H1 (cell line): ENCODE results near the gene MED31. TPM values are rescaled to one million over a fixed set of nuclear protein-coding genes. Genes with fewer than 3 reads are reported as not detected.

Experiments used
- CTCF ChIA-PET: fragments of 300-600 bp; sonication (Branson Sonifier 250); formaldehyde crosslinking; loops from one replicate; lab custom pipeline; 2021; ENCODE audit not compliant: partially characterized antibody; lab: Charles Lee
- POLR2A ChIA-PET: fragments of 300-600 bp; sonication (Branson Sonifier 250); formaldehyde crosslinking; loops from one replicate; lab custom pipeline; 2021; ENCODE audit warnings: inconsistent platforms; ENCODE audit not compliant: partially characterized antibody; lab: Charles Lee
- DNase-seq, 2 experiments: peaks; one replicate each; pipeline versions ENCODE4 v3.0.0 to v3.0.0-alpha.2; 2010 to 2022; ENCODE audit warnings: low spot score in 2 of 2, low read depth in 1 of 2, mixed read lengths in 1 of 2
- FAIRE-seq: peaks from 2 replicates; lab custom pipeline; 2011; peaks lifted over from hg19 to GRCh38; lab: Jason Lieb, UNC
- H2AFZ ChIP-seq: 2 replicates; pipeline ENCODE4 v1.8.1; 2012; ENCODE audit warnings: low read length, inconsistent platforms
- H2AK5ac ChIP-seq: 2 replicates; pipeline ENCODE4 v1.6.1; 2013; ENCODE audit warnings: low read depth, low read length
- H2BK120ac ChIP-seq: replicated peaks from 2 replicates; pipeline ENCODE3; 2013; ENCODE audit warnings: low read depth, low read length, inconsistent platforms
- H2BK12ac ChIP-seq: 2 replicates; pipeline ENCODE4 v1.6.1; 2013; ENCODE audit warnings: low read depth, low read length
- H2BK15ac ChIP-seq: 2 replicates; pipeline ENCODE4 v1.6.1; 2013; ENCODE audit warnings: low read length
- H2BK20ac ChIP-seq: 2 replicates; pipeline ENCODE4 v1.6.1; 2013; ENCODE audit warnings: low read length
- H2BK5ac ChIP-seq: 2 replicates; pipeline ENCODE4 v1.6.1; 2013; ENCODE audit warnings: low read depth, low read length
- H3K14ac ChIP-seq: 2 replicates; pipeline ENCODE4 v1.6.1; 2013; ENCODE audit warnings: inconsistent platforms; ENCODE audit not compliant: insufficient read length
- H3K18ac ChIP-seq: 2 replicates; pipeline ENCODE4 v1.6.1; 2013; ENCODE audit warnings: low read length; ENCODE audit errors: extremely low read depth
- H3K23ac ChIP-seq: 2 replicates; pipeline ENCODE4 v1.6.1; 2013; ENCODE audit warnings: inconsistent platforms; ENCODE audit not compliant: insufficient read length
- H3K23me2 ChIP-seq: 2 replicates; pipeline ENCODE4 v1.6.1; 2013; ENCODE audit warnings: low read depth, low read length
- H3K27ac ChIP-seq: 2 replicates; pipeline ENCODE4 v1.6.1; 2011; ENCODE audit warnings: low read depth, low read length, inconsistent platforms
- H3K27me3 ChIP-seq, 4 experiments: replicated peaks in 1 of 4; 1 replicate in 1 of 4; 2 replicates in 3 of 4; pipeline versions ENCODE4 v1.6.1 to v1.8.1; 2011 to 2013; ENCODE audit warnings: low read length in 3 of 4, mild to moderate bottlenecking in 3 of 4, inconsistent platforms in 2 of 4, mixed read lengths in 2 of 4, moderate library complexity in 1 of 4; ENCODE audit not compliant: control insufficient read depth in 3 of 4, insufficient read depth in 3 of 4; ENCODE audit errors: extremely low read depth in 1 of 4
- H3K36me3 ChIP-seq, 4 experiments: 2 replicates each; pipeline versions ENCODE4 v1.6.1 to v1.8.1; 2011 to 2013; ENCODE audit warnings: mild to moderate bottlenecking in 4 of 4, low read length in 3 of 4, moderate library complexity in 2 of 4, control low read depth in 1 of 4, inconsistent platforms in 1 of 4; ENCODE audit not compliant: insufficient read depth in 4 of 4, control insufficient read depth in 2 of 4
- H3K4ac ChIP-seq: replicated peaks from 2 replicates; pipeline ENCODE3; 2013; ENCODE audit warnings: low read length, low read depth, mixed read lengths, inconsistent platforms; ENCODE audit not compliant: insufficient read length
- H3K4me1 ChIP-seq, 4 experiments: replicated peaks in 1 of 4; 1 replicate in 1 of 4; 2 replicates in 3 of 4; pipeline versions ENCODE4 v1.6.1 to v1.8.1; 2011 to 2013; ENCODE audit warnings: low read length in 3 of 4, inconsistent platforms in 2 of 4, mixed read lengths in 1 of 4; ENCODE audit not compliant: insufficient read depth in 4 of 4, control insufficient read depth in 3 of 4
- H3K4me2 ChIP-seq, 2 experiments: 2 replicates each; pipeline versions ENCODE4 v1.6.1 to v1.8.1; 2011 to 2013; ENCODE audit warnings: low read depth in 2 of 2, low read length in 2 of 2, control low read depth in 1 of 2, inconsistent platforms in 1 of 2, mild to moderate bottlenecking in 1 of 2; ENCODE audit not compliant: insufficient read depth in 1 of 2
- H3K4me3 ChIP-seq, 4 experiments: fragments of 200-600, 300-600 bp in 1 of 4; sonication (generic), shearing (Covaris generic), sonication (Bioruptor Twin) in 1 of 4; 2 replicates each; pipeline versions ENCODE4 v1.5.1 to v1.8.1; 2011 to 2016; ENCODE audit warnings: low read length in 4 of 4, low read depth in 3 of 4, control low read depth in 2 of 4, inconsistent platforms in 2 of 4, mild to moderate bottlenecking in 2 of 4, mixed read lengths in 1 of 4, moderate library complexity in 1 of 4; ENCODE audit not compliant: insufficient read depth in 2 of 4; ENCODE audit errors: extremely low read depth in 1 of 4
- H3K56ac ChIP-seq: replicated peaks from 2 replicates; pipeline ENCODE3; 2013; ENCODE audit warnings: low read depth, mild to moderate bottlenecking, mixed read lengths, low read length, inconsistent platforms; ENCODE audit not compliant: insufficient read length
- H3K79me1 ChIP-seq: 2 replicates; pipeline ENCODE4 v1.6.1; 2013; ENCODE audit warnings: low read depth, low read length, control low read depth
- H3K79me2 ChIP-seq, 2 experiments: 2 replicates each; pipeline versions ENCODE4 v1.6.1 to v1.8.1; 2012 to 2013; ENCODE audit warnings: low read length in 2 of 2, mild to moderate bottlenecking in 2 of 2, inconsistent platforms in 1 of 2; ENCODE audit not compliant: insufficient read depth in 2 of 2, control insufficient read depth in 1 of 2
- H3K9ac ChIP-seq, 4 experiments: replicated peaks in 1 of 4; 1 replicate in 1 of 4; 2 replicates in 3 of 4; pipeline versions ENCODE4 v1.6.1 to v1.8.1; 2011 to 2013; ENCODE audit warnings: low read depth in 3 of 4, low read length in 3 of 4, control low read depth in 2 of 4, mild to moderate bottlenecking in 2 of 4, moderate library complexity in 2 of 4, inconsistent platforms in 1 of 4; ENCODE audit errors: extremely low read depth in 1 of 4
- H3K9me3 ChIP-seq, 2 experiments: 2 replicates each; pipeline versions ENCODE4 v1.6.1 to v1.8.1; 2012 to 2013; ENCODE audit warnings: mild to moderate bottlenecking in 2 of 2, moderate library complexity in 2 of 2, control low read depth in 1 of 2, inconsistent platforms in 1 of 2, low read depth in 1 of 2, low read length in 1 of 2, mixed read lengths in 1 of 2; ENCODE audit not compliant: insufficient read depth in 2 of 2
- H4K20me1 ChIP-seq, 2 experiments: replicated peaks in 1 of 2; 2 replicates each; pipeline versions ENCODE3 to v1.8.1; 2011 to 2013; ENCODE audit warnings: inconsistent platforms in 2 of 2, low read length in 2 of 2, mild to moderate bottlenecking in 1 of 2; ENCODE audit not compliant: insufficient read depth in 2 of 2, control insufficient read depth in 1 of 2
- H4K5ac ChIP-seq: 2 replicates; pipeline ENCODE4 v1.6.1; 2013; ENCODE audit warnings: low read length, low read depth, mixed read lengths, inconsistent platforms; ENCODE audit not compliant: insufficient read length
- H4K8ac ChIP-seq: 2 replicates; pipeline ENCODE4 v1.8.0; 2013; ENCODE audit warnings: mild to moderate bottlenecking, moderate library complexity, low read length, inconsistent platforms; ENCODE audit not compliant: insufficient read depth; ENCODE audit errors: extremely low read depth
- H4K91ac ChIP-seq: replicated peaks from 2 replicates; pipeline ENCODE3; 2013; ENCODE audit warnings: low read length, mixed read lengths, inconsistent platforms; ENCODE audit not compliant: insufficient read length
- BCL11A ChIP-seq, 2 experiments: IDR thresholded peaks; one replicate each; pipeline ENCODE4 v1.6.1; 2011; ENCODE audit warnings: low read depth in 2 of 2, low read length in 2 of 2, mild to moderate bottlenecking in 2 of 2
- BRCA1 ChIP-seq: IDR thresholded peaks from 2 replicates; pipeline ENCODE4 v1.6.1; 2012; ENCODE audit warnings: low read depth, low read length, improper control_type of control experiment
- CBX8 ChIP-seq: fragments of 300-800, 300-1000 bp; sonication (generic); IDR thresholded peaks from 2 replicates; pipeline ENCODE4 v1.7.1; 2016; ENCODE audit warnings: low read depth, low read length, borderline replicate concordance
- JUN ChIP-seq: IDR thresholded peaks from 2 replicates; pipeline ENCODE4 v1.6.1; 2011; ENCODE audit warnings: low read depth, mild to moderate bottlenecking, improper control_type of control experiment, low read length
- SP1 ChIP-seq: IDR thresholded peaks from 2 replicates; pipeline ENCODE4 v1.6.1; 2011; ENCODE audit warnings: low read depth, low read length
- TAF1 ChIP-seq: IDR thresholded peaks from 2 replicates; pipeline ENCODE4 v1.6.1; 2011; ENCODE audit warnings: mild to moderate bottlenecking, low read depth, low read length
- WGBS, 2 experiments: shearing (Covaris generic) in 1 of 2; methylation state at CpG; one replicate each; pipeline versions ENCODE4 v1.1.6 to v1.1.7; 2013 to 2015; ENCODE audit warnings: low lambda C conversion rate in 2 of 2, mixed read lengths in 2 of 2, inconsistent platforms in 1 of 2, low coverage in 1 of 2, missing lambda C conversion rate in 1 of 2; ENCODE audit not compliant: insufficient replicate concordance in 2 of 2, insufficient coverage in 1 of 2, insufficient read length in 1 of 2; ENCODE audit errors: extremely low coverage in 1 of 2, missing lambda C conversion rate in 1 of 2; 5-methylcytosine and 5-hydroxymethylcytosine counted together
- polyA plus RNA-seq, 7 experiments: library from polyadenylated mRNA; depleted of rRNA in 3 of 7; stranded (reverse) in 5 of 7; unstranded in 2 of 7; fragments of >200 nt in 5 of 7; fragments of 200-250 nt in 2 of 7; gene quantifications; 1 replicate in 5 of 7; 2 replicates in 1 of 7; 4 replicates in 1 of 7; pipeline versions ENCODE4 v1.2.1 to v1.2.3, GENCODE V29; 2011 to 2013; ENCODE audit warnings: missing spikeins in 2 of 7, mixed read lengths in 2 of 7
- total RNA-seq: library from RNA; stranded (reverse); fragmentation: NEBNext Ultra II Directional; extraction: Animal tissue kit (Norgen Biotek cat#: 25700); gene quantifications from 2 replicates; pipeline ENCODE4 v1.2.1, GENCODE V29; 2021
- TF ChIP-seq, protein P1 (sequence below): IDR thresholded peaks from 2 replicates; pipeline ENCODE4 v1.6.1; 2011; ENCODE audit warnings: low read depth, mild to moderate bottlenecking, low read length; ENCODE audit not compliant: insufficient read depth
- TF ChIP-seq, protein P2 (sequence below): IDR thresholded peaks from 2 replicates; pipeline ENCODE4 v1.6.1; 2011; ENCODE audit warnings: low read length, improper control_type of control experiment

The MED31 gene
- total and polyA plus RNA-seq, 2 of the 8 experiments (the other 6 are each of a cell fraction or from before 2014, with no cell fraction given), result 4.6 to 12.3 TPM

DNA sequence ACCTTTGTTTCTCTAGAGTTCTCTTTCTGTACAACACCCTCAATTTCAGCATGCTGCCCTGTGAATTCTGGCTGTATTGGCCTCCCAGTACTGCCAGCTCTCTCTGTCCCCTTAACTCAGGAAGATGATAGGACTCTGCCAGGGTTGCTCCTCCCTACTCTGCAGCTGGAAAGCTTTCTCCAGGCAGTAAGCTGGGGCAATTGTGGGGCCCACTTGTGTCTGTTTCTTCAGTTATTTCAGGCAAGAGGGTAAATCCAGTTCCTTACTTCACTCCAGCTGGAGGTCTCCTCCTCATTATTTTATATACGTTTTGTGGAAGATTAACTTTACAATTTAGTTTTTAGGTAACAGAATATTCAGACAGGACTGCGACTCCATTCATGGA lies 10.1 kb upstream of the MED31 start:
- TF ChIP-seq JUN (no peak), BRCA1 (no peak), BCL11A (IDR thresholded peaks at IDR 0.05; ENCODE audit: low read depth in 2 of 2, low read length in 2 of 2) (no peak), CBX8 (no peak), SP1 (no peak), TAF1 (no peak)
- TF ChIP-seq, protein P1, sequence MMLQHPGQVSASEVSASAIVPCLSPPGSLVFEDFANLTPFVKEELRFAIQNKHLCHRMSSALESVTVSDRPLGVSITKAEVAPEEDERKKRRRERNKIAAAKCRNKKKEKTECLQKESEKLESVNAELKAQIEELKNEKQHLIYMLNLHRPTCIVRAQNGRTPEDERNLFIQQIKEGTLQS, result no peak
- TF ChIP-seq, protein P2, sequence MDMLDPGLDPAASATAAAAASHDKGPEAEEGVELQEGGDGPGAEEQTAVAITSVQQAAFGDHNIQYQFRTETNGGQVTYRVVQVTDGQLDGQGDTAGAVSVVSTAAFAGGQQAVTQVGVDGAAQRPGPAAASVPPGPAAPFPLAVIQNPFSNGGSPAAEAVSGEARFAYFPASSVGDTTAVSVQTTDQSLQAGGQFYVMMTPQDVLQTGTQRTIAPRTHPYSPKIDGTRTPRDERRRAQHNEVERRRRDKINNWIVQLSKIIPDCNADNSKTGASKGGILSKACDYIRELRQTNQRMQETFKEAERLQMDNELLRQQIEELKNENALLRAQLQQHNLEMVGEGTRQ, result no peak
- TF ChIP-seq, all 59 proteins: peak for 0
- Histone ChIP-seq H3K27me3 (peaks cover 0 to 16% (median 11%) of the 10 kb centered on the region in 4 experiments; a peak in 6 of 7 replicates), H3K4me2 (no peak overlapping the region), H3K36me3 (no peaks in the 10 kb centered on the region), H3K18ac (no peak overlapping the region), H2BK20ac (no peak overlapping the region), H4K5ac (no peak overlapping the region), H2AFZ (no peak overlapping the region), H3K9me3 (no peaks in the 10 kb centered on the region), H3K79me1 (no peaks in the 10 kb centered on the region), H4K91ac (no peak overlapping the region), H3K4me3 (no peak overlapping the region), H3K27ac (no peak overlapping the region), H4K20me1 (no peaks in the 10 kb centered on the region), H2BK120ac (no peak overlapping the region), H3K23me2 (no peaks in the 10 kb centered on the region; the same call in 1 of the 2 replicates), H3K4ac (no peak overlapping the region), H3K9ac (no peak overlapping the region), H3K23ac (no peak overlapping the region), H2AK5ac (no peak overlapping the region), H2BK5ac (no peak overlapping the region), H3K79me2 (no peaks in the 10 kb centered on the region), H3K14ac (no peak overlapping the region), H3K56ac (no peak overlapping the region), H2BK12ac (no peak overlapping the region), H2BK15ac (no peak overlapping the region), H4K8ac (no peak overlapping the region), H3K4me1 (peaks cover 0 to 7% (median 4%) of the 10 kb centered on the region in 4 experiments; a peak in 3 of 7 replicates)
- POLR2A ChIA-PET, result interaction anchor here (0.9 kb wide), 1 partner anchor 132 kb away, joined by 3 read pairs; no protein-coding TSS in a partner anchor
- FAIRE-seq (no peak), DNase-seq (no peak)
- WGBS, 2 experiments, result 87% methylated on average over 2 of the region's 2 CpGs; no CpG with 5 or more reads in 1 of the 2 experiments
- CTCF ChIA-PET, result interaction anchor here (0.9 to 1.7 kb wide), 2 partner anchors 129 to 343 kb away, joined by 3 to 4 read pairs; no protein-coding TSS in a partner anchor
